Mononuclear cell (primary cell): ENCODE results near the gene SGCA. TPM values are rescaled to one million over a fixed set of nuclear protein-coding genes. Genes with fewer than 3 reads are reported as not detected.
A peak's percentile ranks its signal among the peaks of the same experiment; 100 is the strongest.

Experiments used
- H3K27me3 ChIP-seq: 2 replicates; pipeline ENCODE4 v1.6.0; 2011; ENCODE audit warnings: low read length, control low read depth; ENCODE audit not compliant: insufficient read depth
- H3K4me1 ChIP-seq: 2 replicates; pipeline ENCODE4 v1.5.1; 2011; ENCODE audit warnings: mild to moderate bottlenecking, low read length, control low read depth; ENCODE audit not compliant: insufficient read depth
- H3K4me3 ChIP-seq: 2 replicates; pipeline ENCODE4 v1.5.1; 2011; ENCODE audit warnings: mild to moderate bottlenecking, low read length, moderate library complexity
- H3K9me3 ChIP-seq: 2 replicates; pipeline ENCODE4 v1.5.1; 2011; ENCODE audit warnings: low read depth, mild to moderate bottlenecking, control low read depth, low read length
- total RNA-seq: library from RNA; depleted of rRNA; stranded (reverse); fragments of >200 nt; gene quantifications from one replicate; pipeline ENCODE4 v1.2.3, GENCODE V29; 2012

SGCA gene
- total RNA-seq, 1 donor = not detected

GRCh38 chr17:50151937-50152547 is 13.8 kb upstream of the SGCA start:
- Histone ChIP-seq H3K27me3 (no peaks in the 10 kb centered on the region), H3K4me3 (peak overlapping the region; percentile 91), H3K9me3 (no peaks in the 10 kb centered on the region), H3K4me1 (peaks cover 49% of the 10 kb centered on the region)

GRCh38 chr17:50152736-50153135 is 13.1 kb upstream of the SGCA start:
- Histone ChIP-seq H3K4me1 (peaks cover 44% of the 10 kb centered on the region), H3K9me3 (no peaks in the 10 kb centered on the region), H3K27me3 (no peaks in the 10 kb centered on the region), H3K4me3 (no peak overlapping the region)

- H3K4me3 ChIP-seq = no peak overlapping the region
- peaks cover 47% of the 10 kb centered on the region for H3K4me1 ChIP-seq
- H3K27me3 ChIP-seq = no peaks in the 10 kb centered on the region
- H3K9me3 ChIP-seq = no peaks in the 10 kb centered on the region
Observed at GRCh38 chr17:50153650-50154575, 11.9 kb upstream of the SGCA start.

- H3K9me3 ChIP-seq = no peaks in the 10 kb centered on the region
- H3K4me1 ChIP-seq = peaks cover 47% of the 10 kb centered on the region
- H3K27me3 ChIP-seq = no peaks in the 10 kb centered on the region
- H3K4me3 ChIP-seq = no peak overlapping the region
Observed at GRCh38 chr17:50154604-50155003, 11.2 kb upstream of the SGCA start.

GRCh38 chr17:50155115-50155819 is 10.5 kb upstream of the SGCA start:
- Histone ChIP-seq H3K27me3 (no peaks in the 10 kb centered on the region), H3K9me3 (no peaks in the 10 kb centered on the region), H3K4me3 (no peak overlapping the region), H3K4me1 (peaks cover 47% of the 10 kb centered on the region)

GRCh38 chr17:50157891-50158290 is 7.9 kb upstream of the SGCA start:
- Histone ChIP-seq H3K9me3 (no peaks in the 10 kb centered on the region), H3K4me3 (no peak overlapping the region), H3K4me1 (peaks cover 55% of the 10 kb centered on the region), H3K27me3 (no peaks in the 10 kb centered on the region)

DNA sequence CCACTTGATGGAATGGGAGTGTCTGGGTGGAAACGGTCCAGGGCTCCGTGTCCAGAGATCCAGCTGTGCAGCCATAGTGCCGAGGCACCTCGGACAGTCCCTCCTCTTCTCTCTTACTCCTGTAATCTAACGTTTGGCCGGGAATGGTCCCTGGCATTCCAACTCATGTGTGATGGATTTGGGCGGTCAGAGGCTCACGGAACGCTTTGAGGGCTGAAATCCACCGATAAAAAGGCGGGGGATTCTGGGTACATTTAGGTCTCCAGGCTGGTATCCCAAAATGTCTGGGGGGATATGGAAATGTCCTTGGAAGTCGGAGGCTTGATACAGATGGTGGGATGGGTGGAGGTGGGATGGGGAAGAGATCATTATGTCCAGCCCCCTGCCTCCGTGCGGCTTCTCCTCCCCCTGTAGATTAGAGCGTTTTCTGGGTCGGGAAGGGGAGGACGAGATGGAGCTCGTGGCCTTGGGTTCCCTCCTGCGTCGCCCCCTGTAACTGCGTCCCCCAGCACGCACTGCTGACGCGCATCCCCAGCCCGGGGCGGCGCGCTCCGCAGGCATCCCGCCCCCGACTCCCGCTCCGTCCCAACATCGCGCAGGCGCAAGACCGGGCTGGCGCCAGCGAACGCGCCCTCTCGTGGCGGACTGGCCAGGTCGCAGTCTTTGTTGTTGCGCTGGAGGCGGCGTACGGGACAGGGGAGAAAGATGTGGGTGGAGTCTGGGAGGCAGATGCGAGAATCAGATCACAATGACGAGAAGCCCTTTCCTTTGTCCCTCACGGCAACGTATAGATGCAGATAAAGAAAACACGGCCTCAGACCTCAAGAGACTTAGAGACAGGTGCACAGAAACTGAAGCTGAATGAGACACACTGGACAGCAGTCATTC is 4.5 kb upstream of the SGCA start:
- H3K4me1 ChIP-seq = peaks cover 34% of the 10 kb centered on the region
- peak overlapping the region; percentile 37 for H3K4me3 ChIP-seq
- no peaks in the 10 kb centered on the region for H3K9me3 ChIP-seq
- H3K27me3 ChIP-seq = no peaks in the 10 kb centered on the region

- Histone ChIP-seq H3K4me1 (peaks cover 34% of the 10 kb centered on the region), H3K27me3 (no peaks in the 10 kb centered on the region), H3K9me3 (no peaks in the 10 kb centered on the region), H3K4me3 (no peak overlapping the region)
Observed at GRCh38 chr17:50161911-50162288, 3.9 kb upstream of the SGCA start.

GRCh38 chr17:50162466-50163254 is 3.1 kb upstream of the SGCA start:
- Histone ChIP-seq H3K27me3 (no peaks in the 10 kb centered on the region), H3K9me3 (no peaks in the 10 kb centered on the region), H3K4me3 (no peak overlapping the region), H3K4me1 (peaks cover 33% of the 10 kb centered on the region)

GRCh38 chr17:50163843-50164696 is 1.7 kb upstream of the SGCA start:
- H3K4me1 ChIP-seq = peaks cover 31% of the 10 kb centered on the region
- H3K27me3 ChIP-seq = no peaks in the 10 kb centered on the region
- H3K9me3 ChIP-seq = no peaks in the 10 kb centered on the region
- H3K4me3 ChIP-seq = no peak overlapping the region

DNA sequence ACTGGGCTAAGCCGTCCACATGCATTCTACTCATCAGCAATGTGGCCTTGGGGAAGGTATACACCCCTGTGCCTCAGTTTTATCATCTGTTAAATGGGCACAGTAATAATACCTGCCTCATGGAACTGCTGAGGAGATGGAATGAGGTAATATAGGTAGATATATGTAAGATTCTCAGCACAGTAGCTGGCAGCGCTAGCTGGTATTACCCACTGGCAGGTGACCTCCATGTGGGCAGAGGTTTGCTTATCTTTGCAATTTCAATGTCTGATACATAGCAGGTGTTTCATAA is 1.2 kb upstream of the SGCA start:
- Histone ChIP-seq H3K4me1 (peaks cover 34% of the 10 kb centered on the region), H3K4me3 (no peak overlapping the region), H3K9me3 (no peaks in the 10 kb centered on the region), H3K27me3 (no peaks in the 10 kb centered on the region)

- no peaks in the 10 kb centered on the region for H3K9me3 ChIP-seq
- H3K4me3 ChIP-seq = no peak overlapping the region
- peaks cover 34% of the 10 kb centered on the region for H3K4me1 ChIP-seq
- no peaks in the 10 kb centered on the region for H3K27me3 ChIP-seq
Observed at GRCh38 chr17:50165066-50165465, 739 bp upstream of the SGCA start.

GRCh38 chr17:50165466-50165865 is 339 bp upstream of the SGCA start:
- Histone ChIP-seq H3K9me3 (no peaks in the 10 kb centered on the region), H3K27me3 (no peaks in the 10 kb centered on the region), H3K4me1 (peaks cover 34% of the 10 kb centered on the region), H3K4me3 (no peak overlapping the region)
